CD14-positive monocyte (primary cell): Measurements from ENCODE around the gene CAMTA1. TPM values are rescaled to one million over a fixed set of nuclear protein-coding genes. Genes with fewer than 3 reads are reported as not detected.

Experiments used
- DNase-seq, 3 donors: peaks; one replicate each; pipeline ENCODE4 v3.0.0-alpha.2; 2011 to 2022
- H2AFZ ChIP-seq: 2 replicates; pipeline ENCODE4 v1.6.0; 2012; ENCODE audit warnings: mild to moderate bottlenecking, low read depth, low read length, inconsistent platforms; ENCODE audit not compliant: insufficient read depth, poor library complexity, severe bottlenecking
- H3K27ac ChIP-seq, 2 donors: 1 replicate in 1 of 2; 2 replicates in 1 of 2; pipeline ENCODE4 v1.5.1; 2012 to 2013; ENCODE audit warnings: low read length in 2 of 2, control low read depth in 1 of 2, inconsistent platforms in 1 of 2, low read depth in 1 of 2, mild to moderate bottlenecking in 1 of 2
- H3K27me3 ChIP-seq, 2 donors: one replicate each; pipeline versions ENCODE4 v1.6.0 to v1.6.1; 2011 to 2013; ENCODE audit warnings: low read length in 2 of 2; ENCODE audit not compliant: control insufficient read depth in 2 of 2, insufficient read depth in 2 of 2
- H3K36me3 ChIP-seq, 2 donors: replicated peaks in 1 of 2; 1 replicate in 1 of 2; 2 replicates in 1 of 2; pipeline versions ENCODE4 v1.5.1 to v1.6.1; 2012 to 2013; ENCODE audit warnings: low read length in 2 of 2, control low read depth in 1 of 2, inconsistent platforms in 1 of 2, mild to moderate bottlenecking in 1 of 2; ENCODE audit not compliant: insufficient read depth in 2 of 2, control insufficient read depth in 1 of 2
- H3K4me1 ChIP-seq, 2 donors: 1 replicate in 1 of 2; 2 replicates in 1 of 2; pipeline versions ENCODE4 v1.5.1 to v1.6.1; 2012 to 2013; ENCODE audit warnings: low read length in 2 of 2, control low read depth in 1 of 2, inconsistent platforms in 1 of 2, mild to moderate bottlenecking in 1 of 2, moderate library complexity in 1 of 2; ENCODE audit not compliant: insufficient read depth in 2 of 2, control insufficient read depth in 1 of 2
- H3K4me2 ChIP-seq: replicated peaks from 2 replicates; pipeline ENCODE3; 2012; ENCODE audit warnings: low read length, moderate library complexity, mild to moderate bottlenecking; ENCODE audit not compliant: poor library complexity, severe bottlenecking; ENCODE audit errors: extremely low read depth
- H3K4me3 ChIP-seq, 3 experiments: fragments of 200-600 bp in 1 of 3; sonication (generic) in 1 of 3; replicated peaks in 1 of 3; 1 replicate in 2 of 3; 2 replicates in 1 of 3; pipeline ENCODE4 v1.5.1; 2011 to 2013; ENCODE audit warnings: low read length in 3 of 3, mild to moderate bottlenecking in 3 of 3, control low read depth in 2 of 3, low read depth in 2 of 3, inconsistent platforms in 1 of 3, moderate library complexity in 1 of 3
- H3K79me2 ChIP-seq: 2 replicates; pipeline ENCODE4 v1.6.0; 2012; ENCODE audit warnings: mild to moderate bottlenecking, control low read depth, inconsistent platforms, low read length, moderate library complexity; ENCODE audit not compliant: insufficient read depth
- H3K9ac ChIP-seq: 2 replicates; pipeline ENCODE4 v1.6.0; 2017; ENCODE audit warnings: low read length, mild to moderate bottlenecking; ENCODE audit not compliant: insufficient read depth, poor library complexity, severe bottlenecking
- H3K9me3 ChIP-seq, 2 donors: replicated peaks in 1 of 2; 1 replicate in 1 of 2; 2 replicates in 1 of 2; pipeline versions ENCODE4 v1.5.1 to v1.6.1; 2012 to 2013; ENCODE audit warnings: low read length in 2 of 2, control low read depth in 1 of 2; ENCODE audit not compliant: control insufficient read depth in 1 of 2, insufficient read depth in 1 of 2
- H4K20me1 ChIP-seq: 2 replicates; pipeline ENCODE4 v1.6.0; 2012; ENCODE audit warnings: mild to moderate bottlenecking, low read length, control low read depth, moderate library complexity; ENCODE audit not compliant: insufficient read depth
- H3K27ac Mint-ChIP-seq, 7 donors: one replicate each; pipeline ENCODE4 v1.8.0; 2020; ENCODE audit warnings: mild to moderate bottlenecking in 7 of 7, mixed read lengths in 7 of 7, moderate library complexity in 6 of 7, inconsistent platforms in 2 of 7
- H3K27me3 Mint-ChIP-seq, 3 donors: one replicate each; pipeline ENCODE4 v1.8.0; 2021 to 2022; ENCODE audit warnings: low read depth in 3 of 3, mild to moderate bottlenecking in 3 of 3, mixed read lengths in 3 of 3, moderate library complexity in 3 of 3, inconsistent platforms in 1 of 3
- H3K36me3 Mint-ChIP-seq, 2 donors: one replicate each; pipeline ENCODE4 v1.8.0; 2020; ENCODE audit warnings: mixed read lengths in 2 of 2, inconsistent platforms in 1 of 2, mild to moderate bottlenecking in 1 of 2
- H3K4me1 Mint-ChIP-seq: one replicate; pipeline ENCODE4 v1.8.0; 2020; ENCODE audit warnings: mild to moderate bottlenecking, mixed read lengths
- H3K4me3 Mint-ChIP-seq, 2 donors: one replicate each; pipeline ENCODE4 v1.8.0; 2020; ENCODE audit warnings: mild to moderate bottlenecking in 2 of 2, mixed read lengths in 2 of 2, moderate library complexity in 1 of 2
- H3K9me3 Mint-ChIP-seq, 7 donors: one replicate each; pipeline ENCODE4 v1.8.0; 2020 to 2022; ENCODE audit warnings: mixed read lengths in 7 of 7, mild to moderate bottlenecking in 6 of 7, moderate library complexity in 6 of 7, inconsistent platforms in 2 of 7
- CTCF ChIP-seq: fragments of 200-600 bp; IDR thresholded peaks from one replicate; pipeline ENCODE4 v1.8.0; 2022; ENCODE audit warnings: antibody characterized with exemption, mild to moderate bottlenecking
- WGBS: methylation state at CpG from one replicate; pipeline ENCODE4 v1.1.5; 2013; ENCODE audit warnings: missing lambda C conversion rate; ENCODE audit not compliant: insufficient coverage; 5-methylcytosine and 5-hydroxymethylcytosine counted together
- intact Hi-C, 2 donors: fragments of 100-400 bp; cut with micrococcal nuclease; formaldehyde crosslinking; loops; one replicate each; pipeline versions ENCODE4 v1.15.0 to v1.15.1; 2023
- polyA plus RNA-seq, 3 donors: library from polyadenylated mRNA; depleted of rRNA in 1 of 3; unstranded in 2 of 3; stranded (reverse) in 1 of 3; fragments of 300-500 nt in 2 of 3; fragments of >200 nt in 1 of 3; fragmentation: Illumina TruSeq in 2 of 3; gene quantifications; 1 replicate in 2 of 3; 2 replicates in 1 of 3; pipeline ENCODE4 v1.2.3, GENCODE V29; 2012 to 2021

CAMTA1 gene
- polyA plus RNA-seq, 3 donors, result 52.0 to 89.6 (median 78.3) TPM

GRCh38 chr1:7509598-7509997, 724.3 kb downstream of the CAMTA1 start:
- no peak for TF ChIP-seq CTCF
- Mint-ChIP-seq H3K9me3 (no peaks in the 10 kb centered on the region), H3K4me1 (no peaks in the 10 kb centered on the region), H3K27me3 (peaks cover 3 to 5% (median 3%) of the 10 kb centered on the region in 3 donors), H3K36me3 (no peaks in the 10 kb centered on the region), H3K27ac (no peak overlapping the region), H3K4me3 (no peak overlapping the region)
- no peak overlapping the region for H3K4me3 ChIP-seq
- H4K20me1 ChIP-seq, result no peaks in the 10 kb centered on the region
- no peaks in the 10 kb centered on the region for H3K4me1 ChIP-seq
- no peaks in the 10 kb centered on the region for H3K9me3 ChIP-seq
- no peaks in the 10 kb centered on the region for H3K79me2 ChIP-seq
- no peak overlapping the region for H3K4me2 ChIP-seq
- intact Hi-C loops, result no loop called here
- no peaks in the 10 kb centered on the region for H3K36me3 ChIP-seq
- no peak overlapping the region for H2AFZ ChIP-seq
- no peak overlapping the region for H3K27ac ChIP-seq
- H3K27me3 ChIP-seq, result no peaks in the 10 kb centered on the region
- H3K9ac ChIP-seq, result no peak overlapping the region
- 69% methylated on average over 5 of the region's 7 CpGs for WGBS
- DNase-seq, result no peak

- H3K27ac ChIP-seq, result no peak overlapping the region
- H4K20me1 ChIP-seq, result no peaks in the 10 kb centered on the region
- Mint-ChIP-seq H3K27ac (no peak overlapping the region), H3K4me3 (no peak overlapping the region), H3K36me3 (no peaks in the 10 kb centered on the region), H3K4me1 (no peaks in the 10 kb centered on the region), H3K27me3 (peaks cover 3 to 5% (median 3%) of the 10 kb centered on the region in 3 donors), H3K9me3 (no peaks in the 10 kb centered on the region)
- no peaks in the 10 kb centered on the region for H3K9me3 ChIP-seq
- no peak for DNase-seq
- H3K27me3 ChIP-seq, result no peaks in the 10 kb centered on the region
- H3K36me3 ChIP-seq, result no peaks in the 10 kb centered on the region
- H3K9ac ChIP-seq, result no peak overlapping the region
- no peaks in the 10 kb centered on the region for H3K79me2 ChIP-seq
- TF ChIP-seq CTCF, result no peak
- no peak overlapping the region for H3K4me2 ChIP-seq
- H3K4me1 ChIP-seq, result no peaks in the 10 kb centered on the region
- intact Hi-C loops, result no loop called here
- WGBS, result 93% methylated on average over 4 of the region's 7 CpGs
- no peak overlapping the region for H2AFZ ChIP-seq
- no peak overlapping the region for H3K4me3 ChIP-seq
Observed at GRCh38 chr1:7510389-7510931, 725.2 kb downstream of the CAMTA1 start.
